GM13977 (cell line): Measurements from ENCODE around the gene ABHD13.
A peak's percentile ranks its signal among the peaks of the same experiment; 100 is the strongest.

ENCODE experiments used
- DNase-seq: peaks from one replicate; pipeline ENCODE4 v3.0.0; 2012; ENCODE audit warnings: low spot score
- in situ Hi-C: fragments of 300-500 bp; cut with MboI; formaldehyde crosslinking; loops from one replicate; pipeline ENCODE4 v1.12.0; 2022; ENCODE audit warnings: low sequenced_read_pairs, low pct_unique_long_range_greater_than_20kb, mixed read lengths, inconsistent platforms; ENCODE audit not compliant: unreplicated experiment
- TF ChIP-seq, protein P1 (sequence below): IDR thresholded peaks from 2 replicates; pipeline ENCODE4 v1.5.1; 2012; ENCODE audit warnings: mild to moderate bottlenecking, control low read depth; ENCODE audit not compliant: insufficient read depth; ENCODE audit errors: extremely low read depth, missing control alignments

Gene ABHD13

DNA sequence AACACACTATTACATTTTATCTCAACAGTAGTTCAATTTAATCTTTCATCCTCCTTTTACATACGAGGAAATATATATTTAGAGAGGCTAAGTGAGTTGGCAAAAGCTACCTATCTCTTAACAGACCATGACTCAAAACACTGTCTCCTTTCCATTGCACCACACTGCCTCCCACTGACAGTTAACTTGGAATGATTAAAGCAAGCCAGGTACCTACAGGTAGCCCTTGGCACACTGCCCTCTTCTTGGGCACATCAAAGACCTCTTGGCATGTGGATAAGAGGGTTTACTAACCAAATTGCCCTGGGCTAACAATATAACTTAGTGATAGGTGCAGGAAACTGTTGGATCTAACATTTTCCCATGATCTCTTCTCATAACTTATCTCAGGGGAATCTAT lies 1.8 kb downstream of the ABHD13 start:
- DNase-seq, result no peak
- in situ Hi-C loops, result no loop called here
- TF ChIP-seq, protein P1, sequence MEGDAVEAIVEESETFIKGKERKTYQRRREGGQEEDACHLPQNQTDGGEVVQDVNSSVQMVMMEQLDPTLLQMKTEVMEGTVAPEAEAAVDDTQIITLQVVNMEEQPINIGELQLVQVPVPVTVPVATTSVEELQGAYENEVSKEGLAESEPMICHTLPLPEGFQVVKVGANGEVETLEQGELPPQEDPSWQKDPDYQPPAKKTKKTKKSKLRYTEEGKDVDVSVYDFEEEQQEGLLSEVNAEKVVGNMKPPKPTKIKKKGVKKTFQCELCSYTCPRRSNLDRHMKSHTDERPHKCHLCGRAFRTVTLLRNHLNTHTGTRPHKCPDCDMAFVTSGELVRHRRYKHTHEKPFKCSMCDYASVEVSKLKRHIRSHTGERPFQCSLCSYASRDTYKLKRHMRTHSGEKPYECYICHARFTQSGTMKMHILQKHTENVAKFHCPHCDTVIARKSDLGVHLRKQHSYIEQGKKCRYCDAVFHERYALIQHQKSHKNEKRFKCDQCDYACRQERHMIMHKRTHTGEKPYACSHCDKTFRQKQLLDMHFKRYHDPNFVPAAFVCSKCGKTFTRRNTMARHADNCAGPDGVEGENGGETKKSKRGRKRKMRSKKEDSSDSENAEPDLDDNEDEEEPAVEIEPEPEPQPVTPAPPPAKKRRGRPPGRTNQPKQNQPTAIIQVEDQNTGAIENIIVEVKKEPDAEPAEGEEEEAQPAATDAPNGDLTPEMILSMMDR, result peak; percentile 43

DNA sequence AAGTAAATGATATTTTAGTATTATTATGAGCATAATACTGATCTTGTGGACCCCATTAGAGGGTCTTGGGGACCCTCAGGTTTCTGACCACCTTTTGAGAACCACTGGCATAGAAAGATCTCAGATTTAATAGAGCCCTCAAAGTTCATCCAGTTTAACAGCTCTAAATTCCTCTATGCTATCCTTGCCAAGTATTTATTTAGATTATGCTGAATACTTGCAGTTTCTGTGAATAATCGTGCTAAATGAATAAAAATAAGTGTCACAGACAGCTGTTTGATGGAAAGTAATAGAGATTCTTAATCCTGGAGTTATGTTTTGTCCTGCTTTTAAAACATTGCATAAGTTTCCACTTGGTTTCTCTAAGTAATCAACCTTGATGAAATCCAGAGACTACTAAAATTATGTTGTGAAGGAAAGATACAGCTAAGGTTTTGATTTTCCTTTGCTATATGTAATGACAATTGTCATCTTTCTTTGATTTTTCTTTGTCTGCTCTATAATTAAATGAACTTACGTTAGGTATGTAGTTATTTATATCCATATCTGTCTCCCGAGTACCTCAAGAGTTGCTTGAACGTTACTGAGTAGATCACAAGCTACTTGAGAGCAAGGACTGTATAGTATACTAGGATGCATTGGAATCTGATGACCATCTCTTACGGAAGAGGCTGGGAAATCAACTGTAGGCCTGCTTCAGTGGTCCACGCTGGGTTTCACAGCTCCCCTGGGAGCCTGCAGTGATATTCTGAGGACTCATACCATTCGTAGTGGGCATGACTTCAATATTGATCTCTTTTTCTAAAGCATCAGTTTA lies 5.7 kb downstream of the ABHD13 start:
- no peak for DNase-seq
- in situ Hi-C loops, result no loop called here
- TF ChIP-seq, protein P1, result no peak

DNA sequence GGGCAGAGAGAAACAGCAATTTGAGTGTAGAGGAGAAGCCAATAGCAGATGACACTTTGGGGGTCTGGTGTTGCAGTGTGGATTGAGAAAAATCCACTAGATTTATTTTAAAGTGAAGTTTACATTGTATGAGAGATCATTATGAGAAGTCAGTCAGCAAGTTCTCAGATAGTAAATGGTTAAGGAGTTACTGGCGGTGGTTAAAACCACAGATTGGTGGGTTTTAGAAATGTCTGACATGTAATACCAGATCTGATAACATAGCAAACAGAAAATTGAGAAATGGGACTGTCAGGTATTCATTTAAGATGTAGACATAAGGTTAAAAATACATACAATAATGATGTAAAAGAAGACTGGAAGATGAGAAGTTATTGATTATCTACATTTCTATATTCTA lies 7.2 kb downstream of the ABHD13 start:
- in situ Hi-C loops, result no loop called here
- DNase-seq, result no peak
- TF ChIP-seq, protein P1, result no peak

DNA sequence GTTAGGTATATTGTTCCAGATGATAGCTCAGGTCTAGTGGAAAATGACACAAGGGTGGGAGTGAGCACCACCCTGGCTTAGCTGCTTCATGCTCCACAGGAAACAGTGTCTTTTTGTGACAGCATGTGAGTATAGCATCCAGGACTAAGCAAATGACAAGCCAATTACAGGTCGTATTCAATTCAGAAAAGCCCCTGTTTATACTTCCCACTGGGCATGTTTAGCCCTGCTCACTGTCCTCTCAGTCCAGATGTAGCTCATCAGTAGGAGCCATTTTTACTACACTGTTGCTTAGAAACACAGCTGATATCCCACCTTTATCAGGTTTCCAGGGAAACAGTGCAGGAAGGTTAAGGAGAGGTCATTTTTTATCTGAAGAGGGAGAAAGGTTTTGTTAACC lies 8.0 kb downstream of the ABHD13 start:
- TF ChIP-seq, protein P1, result no peak
- in situ Hi-C loops, result no loop called here
- DNase-seq, result no peak

DNA sequence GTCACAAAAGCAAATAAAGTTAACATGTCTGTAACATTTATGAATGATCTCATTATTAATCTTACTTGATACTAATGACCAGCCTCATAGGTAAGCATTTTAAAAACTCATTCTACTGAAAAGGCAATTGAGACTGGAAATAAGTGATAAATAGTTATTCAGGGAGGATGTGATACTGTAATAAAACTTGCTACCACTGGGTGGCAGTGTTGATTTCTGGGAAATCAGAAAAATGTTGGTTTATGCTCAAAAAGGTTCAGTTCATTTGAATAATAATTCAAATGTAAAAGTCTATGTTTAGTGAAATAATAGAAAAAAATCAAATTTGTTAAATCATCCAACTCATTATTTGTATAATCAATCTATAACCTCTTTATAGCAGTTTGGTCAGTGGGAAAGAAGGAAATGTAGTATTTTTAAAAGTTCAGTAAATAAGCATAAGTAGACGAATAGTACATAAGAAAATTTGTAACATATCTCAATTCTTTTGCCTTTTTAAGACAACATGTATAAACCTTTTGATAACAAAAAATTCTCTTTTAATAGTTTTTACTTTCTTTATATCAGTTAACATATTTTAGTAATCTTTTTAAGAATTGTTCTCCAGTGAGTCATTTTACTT lies 9.6 kb downstream of the ABHD13 start:
- TF ChIP-seq, protein P1, result peak; percentile 60
- no peak for DNase-seq
- in situ Hi-C loops, result no loop called here

DNA sequence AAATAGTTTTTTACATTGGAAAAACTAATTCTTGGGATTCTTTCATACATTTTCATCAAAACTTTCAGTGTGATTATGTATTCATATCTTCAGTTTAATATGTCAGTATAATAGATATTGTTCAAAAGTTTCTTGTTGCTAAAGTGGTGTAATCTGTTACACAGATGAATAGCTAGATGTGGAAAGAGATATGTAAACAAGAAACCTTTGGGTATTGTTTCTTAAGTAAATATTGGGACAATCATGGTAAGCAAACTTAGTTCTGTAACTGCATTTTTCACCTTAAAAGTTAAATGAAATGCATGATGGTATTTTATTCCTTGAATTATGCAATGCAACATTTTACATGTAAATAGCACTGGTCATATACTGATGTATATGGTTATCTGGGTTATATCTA lies 12.2 kb downstream of the ABHD13 start:
- in situ Hi-C loops, result no loop called here
- no peak for DNase-seq
- TF ChIP-seq, protein P1, result no peak
